Mesodermal cell (in vitro differentiated cells): Measurements from ENCODE around the gene CAVIN3.
"Not testable (repeated sequence)": the region's sequence is repeated elsewhere in the genome, so short reads cannot be mapped to it uniquely, and the experiment has no call there.

ENCODE experiments used
- H3K27ac ChIP-seq: 2 replicates; pipeline ENCODE4 v1.7.0; 2013; ENCODE audit warnings: mild to moderate bottlenecking, low read depth, low read length, moderate library complexity; ENCODE audit not compliant: severe bottlenecking
- H3K36me3 ChIP-seq: 2 replicates; pipeline ENCODE4 v1.7.1; 2013; ENCODE audit warnings: mild to moderate bottlenecking, low read length, moderate library complexity; ENCODE audit not compliant: control insufficient read depth, insufficient read depth
- H3K4me1 ChIP-seq: one replicate; pipeline ENCODE4 v1.7.1; 2013; ENCODE audit warnings: mild to moderate bottlenecking, low read length; ENCODE audit not compliant: insufficient read depth, control insufficient read depth, poor library complexity, severe bottlenecking
- H3K4me3 ChIP-seq: 2 replicates; pipeline ENCODE4 v1.7.0; 2013; ENCODE audit warnings: low read length, control low read depth, mild to moderate bottlenecking; ENCODE audit not compliant: insufficient read depth, poor library complexity, severe bottlenecking; ENCODE audit errors: extremely low read depth
- H3K9me3 ChIP-seq: 2 replicates; pipeline ENCODE4 v1.7.1; 2013; ENCODE audit warnings: mild to moderate bottlenecking, low read length, moderate library complexity; ENCODE audit not compliant: control insufficient read depth
- WGBS, 2 experiments: methylation state at CpG; one replicate each; pipeline ENCODE4 v1.1.5; 2013; ENCODE audit warnings: missing lambda C conversion rate in 2 of 2; ENCODE audit not compliant: insufficient coverage in 2 of 2; 5-methylcytosine and 5-hydroxymethylcytosine counted together

CAVIN3 gene

GRCh38 chr11:6305297-6305696, 15.0 kb downstream of the CAVIN3 start:
- H3K4me1 ChIP-seq = no peaks in the 10 kb centered on the region
- WGBS, 2 experiments = 77 to 79% methylated on average over 3 to 4 of the region's 4 CpGs
- no peak overlapping the region for H3K4me3 ChIP-seq
- no peak overlapping the region for H3K27ac ChIP-seq
- H3K9me3 ChIP-seq = no peaks in the 10 kb centered on the region
- no peaks in the 10 kb centered on the region for H3K36me3 ChIP-seq

GRCh38 chr11:6303661-6304060, 16.6 kb downstream of the CAVIN3 start:
- no peaks in the 10 kb centered on the region for H3K4me1 ChIP-seq
- 23% methylated on average over 4 of the region's 6 CpGs for WGBS, 2 experiments

GRCh38 chr11:6301096-6301495, 19.2 kb downstream of the CAVIN3 start:
- H3K9me3 ChIP-seq = no peaks in the 10 kb centered on the region
- no peak overlapping the region for H3K4me3 ChIP-seq
- H3K27ac ChIP-seq = no peak overlapping the region
- H3K4me1 ChIP-seq = no peaks in the 10 kb centered on the region
- 100% methylated on average over 1 of the region's 2 CpGs; no CpG with 5 or more reads in 1 of the 2 experiments for WGBS, 2 experiments
- H3K36me3 ChIP-seq = no peaks in the 10 kb centered on the region

More at GRCh38 chr11:6303661-6304060, 16.6 kb downstream of the CAVIN3 start:
- Histone ChIP-seq H3K9me3 (no peaks in the 10 kb centered on the region), H3K36me3 (no peaks in the 10 kb centered on the region), H3K27ac (no peak overlapping the region), H3K4me3 (no peak overlapping the region)

- no peak overlapping the region for H3K27ac ChIP-seq
- H3K36me3 ChIP-seq = no peaks in the 10 kb centered on the region
- H3K4me1 ChIP-seq = no peaks in the 10 kb centered on the region
- 72 to 93% methylated on average over 2 of the region's 3 CpGs for WGBS, 2 experiments
- no peak overlapping the region for H3K4me3 ChIP-seq
- H3K9me3 ChIP-seq = no peaks in the 10 kb centered on the region
Measured at GRCh38 chr11:6300325-6300724, 20.0 kb downstream of the CAVIN3 start.

- H3K4me1 ChIP-seq = no peaks in the 10 kb centered on the region
- WGBS, 2 experiments = 30 to 54% methylated on average over 3 to 4 of the region's 4 CpGs
Measured at GRCh38 chr11:6298605-6299004, 21.7 kb downstream of the CAVIN3 start.

GRCh38 chr11:6297831-6298230, 22.5 kb downstream of the CAVIN3 start:
- no peaks in the 10 kb centered on the region for H3K36me3 ChIP-seq
- WGBS, 2 experiments = 83% methylated on average over 1 of the region's 1 CpG; no CpG with 5 or more reads in 1 of the 2 experiments
- no peak overlapping the region for H3K27ac ChIP-seq
- H3K4me3 ChIP-seq = no peak overlapping the region
- no peaks in the 10 kb centered on the region for H3K4me1 ChIP-seq
- no peaks in the 10 kb centered on the region for H3K9me3 ChIP-seq

More at GRCh38 chr11:6298605-6299004, 21.7 kb downstream of the CAVIN3 start:
- H3K9me3 ChIP-seq = no peaks in the 10 kb centered on the region
- H3K36me3 ChIP-seq = no peaks in the 10 kb centered on the region
- no peak overlapping the region for H3K27ac ChIP-seq
- H3K4me3 ChIP-seq = no peak overlapping the region

GRCh38 chr11:6285019-6285418, 35.3 kb downstream of the CAVIN3 start:
- Histone ChIP-seq H3K27ac (no peak overlapping the region), H3K4me1 (peaks cover 10% of the 10 kb centered on the region), H3K36me3 (no peaks in the 10 kb centered on the region), H3K4me3 (no peak overlapping the region), H3K9me3 (no peaks in the 10 kb centered on the region)
- WGBS, 2 experiments = 88 to 89% methylated on average over 3 of the region's 4 CpGs

- H3K4me1 ChIP-seq = peaks cover 10% of the 10 kb centered on the region
- no peak overlapping the region for H3K4me3 ChIP-seq
- no peak overlapping the region for H3K27ac ChIP-seq
- H3K36me3 ChIP-seq = no peaks in the 10 kb centered on the region
- no peaks in the 10 kb centered on the region for H3K9me3 ChIP-seq
- 80% methylated on average over 1 of the region's 3 CpGs; no CpG with 5 or more reads in 1 of the 2 experiments for WGBS, 2 experiments
Measured at GRCh38 chr11:6284250-6284649, 36.1 kb downstream of the CAVIN3 start.

GRCh38 chr11:6283453-6284023, 36.8 kb downstream of the CAVIN3 start:
- 50 to 83% methylated on average over 1 to 3 of the region's 4 CpGs for WGBS, 2 experiments
- H3K4me1 ChIP-seq = peaks cover 10% of the 10 kb centered on the region
- no peaks in the 10 kb centered on the region for H3K9me3 ChIP-seq
- H3K27ac ChIP-seq = no peak overlapping the region
- H3K36me3 ChIP-seq = no peaks in the 10 kb centered on the region
- H3K4me3 ChIP-seq = no peak overlapping the region

- H3K27ac ChIP-seq = not testable (repeated sequence)
Measured at GRCh38 chr11:6280809-6281208, 39.5 kb downstream of the CAVIN3 start.

GRCh38 chr11:6273188-6273587, 47.1 kb downstream of the CAVIN3 start:
- H3K27ac ChIP-seq = no peak overlapping the region
- no peak overlapping the region for H3K4me3 ChIP-seq
- WGBS, 2 experiments = 95 to 100% methylated on average over 1 to 2 of the region's 4 CpGs
- no peaks in the 10 kb centered on the region for H3K4me1 ChIP-seq
- no peaks in the 10 kb centered on the region for H3K9me3 ChIP-seq
- no peaks in the 10 kb centered on the region for H3K36me3 ChIP-seq

More at GRCh38 chr11:6280809-6281208, 39.5 kb downstream of the CAVIN3 start:
- H3K4me3 ChIP-seq, H3K4me1 ChIP-seq, H3K9me3 ChIP-seq, H3K36me3 ChIP-seq: not testable (repeated sequence)
- 68 to 80% methylated on average over 3 to 7 of the region's 7 CpGs for WGBS, 2 experiments
